Nephron (organoid): ENCODE results near the gene DGCR6L.
"Not testable (repeated sequence)": the region's sequence is repeated elsewhere in the genome, so short reads cannot be mapped to it uniquely, and the experiment has no call there.

Source experiments
- H3K27ac Mint-ChIP-seq, 3 experiments: 2 replicates each; pipeline ENCODE4 v1.8.0; 2020; ENCODE audit warnings: mixed read lengths in 3 of 3, mild to moderate bottlenecking in 2 of 3, moderate library complexity in 1 of 3
- H3K27me3 Mint-ChIP-seq: 2 replicates; pipeline ENCODE4 v1.8.0; 2021; ENCODE audit warnings: low read depth, mild to moderate bottlenecking, moderate library complexity, mixed read lengths
- H3K36me3 Mint-ChIP-seq: 2 replicates; pipeline ENCODE4 v1.8.0; 2020; ENCODE audit warnings: low read depth, mixed read lengths
- H3K4me1 Mint-ChIP-seq: 2 replicates; pipeline ENCODE4 v1.8.0; 2020; ENCODE audit warnings: mixed read lengths
- H3K4me3 Mint-ChIP-seq, 3 experiments: 2 replicates each; pipeline ENCODE4 v1.8.0; 2020; ENCODE audit warnings: mild to moderate bottlenecking in 3 of 3, mixed read lengths in 3 of 3, moderate library complexity in 2 of 3
- H3K9me3 Mint-ChIP-seq: 2 replicates; pipeline ENCODE4 v1.8.0; 2020; ENCODE audit warnings: mixed read lengths
- TF ChIP-seq, protein P1 (sequence below), 3 experiments: fragments of 200-600 bp; sonication (generic); IDR thresholded peaks; one replicate each; pipeline ENCODE4 v1.5.0; 2021; ENCODE audit warnings: antibody characterized with exemption in 3 of 3; ENCODE audit not compliant: unreplicated experiment in 3 of 3

The DGCR6L gene

DNA sequence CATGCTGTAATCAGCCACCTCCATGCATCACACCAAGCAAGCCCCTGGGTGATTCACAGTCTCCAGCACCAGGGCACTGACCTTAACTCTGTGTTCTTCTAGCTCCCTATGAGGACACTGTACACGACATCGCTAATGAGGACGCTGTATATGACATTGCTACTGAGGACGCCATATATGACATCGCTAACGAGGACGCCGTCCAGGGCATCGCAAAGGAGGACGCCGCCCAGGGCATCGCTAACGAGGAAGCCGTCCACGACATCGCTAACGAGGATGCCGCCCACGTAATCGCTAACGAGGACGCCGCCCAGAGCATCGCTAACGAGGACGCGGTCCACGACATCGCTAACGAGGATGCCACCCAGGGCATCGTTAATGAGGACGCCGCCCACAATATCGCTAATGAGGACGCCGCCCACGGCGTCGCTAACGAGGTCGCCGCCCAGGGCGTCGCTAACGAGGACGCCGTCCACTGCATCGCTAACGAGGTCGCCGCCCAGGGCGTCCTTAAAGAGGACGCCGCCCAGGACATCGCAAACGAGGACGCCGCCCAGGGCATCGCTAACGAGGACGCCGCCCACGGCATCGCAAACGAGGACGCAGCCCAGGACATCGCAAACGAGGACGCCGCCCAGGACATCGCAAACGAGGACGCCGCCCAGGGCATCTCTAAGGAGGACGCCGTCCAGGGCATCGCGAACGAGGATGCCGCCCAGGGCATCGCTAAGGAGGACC, 34.5 kb upstream of the DGCR6L start:
- TF ChIP-seq, protein P1, sequence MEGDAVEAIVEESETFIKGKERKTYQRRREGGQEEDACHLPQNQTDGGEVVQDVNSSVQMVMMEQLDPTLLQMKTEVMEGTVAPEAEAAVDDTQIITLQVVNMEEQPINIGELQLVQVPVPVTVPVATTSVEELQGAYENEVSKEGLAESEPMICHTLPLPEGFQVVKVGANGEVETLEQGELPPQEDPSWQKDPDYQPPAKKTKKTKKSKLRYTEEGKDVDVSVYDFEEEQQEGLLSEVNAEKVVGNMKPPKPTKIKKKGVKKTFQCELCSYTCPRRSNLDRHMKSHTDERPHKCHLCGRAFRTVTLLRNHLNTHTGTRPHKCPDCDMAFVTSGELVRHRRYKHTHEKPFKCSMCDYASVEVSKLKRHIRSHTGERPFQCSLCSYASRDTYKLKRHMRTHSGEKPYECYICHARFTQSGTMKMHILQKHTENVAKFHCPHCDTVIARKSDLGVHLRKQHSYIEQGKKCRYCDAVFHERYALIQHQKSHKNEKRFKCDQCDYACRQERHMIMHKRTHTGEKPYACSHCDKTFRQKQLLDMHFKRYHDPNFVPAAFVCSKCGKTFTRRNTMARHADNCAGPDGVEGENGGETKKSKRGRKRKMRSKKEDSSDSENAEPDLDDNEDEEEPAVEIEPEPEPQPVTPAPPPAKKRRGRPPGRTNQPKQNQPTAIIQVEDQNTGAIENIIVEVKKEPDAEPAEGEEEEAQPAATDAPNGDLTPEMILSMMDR (IDR thresholded peaks at IDR 0.05; ENCODE audit: unreplicated experiment in 3 of 3) = no peak
- Mint-ChIP-seq H3K27ac (no peak overlapping the region), H3K27me3 (no peaks in the 10 kb centered on the region), H3K9me3 (peaks cover 3% of the 10 kb centered on the region), H3K4me1 (no peaks in the 10 kb centered on the region), H3K4me3 (no peak overlapping the region), H3K36me3 (no peaks in the 10 kb centered on the region)

DNA sequence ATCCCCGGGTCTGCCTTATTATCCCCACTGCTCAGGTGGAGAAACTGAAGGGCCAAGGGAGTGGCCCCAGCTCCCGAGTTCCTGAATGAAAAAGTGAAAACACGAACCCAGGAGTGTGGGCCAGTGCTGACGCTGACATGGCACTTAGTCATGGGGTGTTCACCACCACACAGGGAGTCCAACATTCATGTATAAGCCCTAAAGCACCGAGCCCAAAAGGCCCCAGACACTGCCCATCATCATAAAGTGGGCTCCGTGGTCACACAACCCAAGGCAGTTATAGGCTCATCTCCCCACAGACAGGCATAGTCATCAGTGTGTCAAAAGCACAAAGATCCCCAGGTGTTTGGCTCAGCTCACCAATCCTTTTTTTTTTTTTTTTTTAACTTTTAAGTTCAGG, 32.7 kb upstream of the DGCR6L start:
- not testable (repeated sequence) for H3K9me3 Mint-ChIP-seq, H3K27me3 Mint-ChIP-seq, H3K27ac Mint-ChIP-seq, H3K4me3 Mint-ChIP-seq, H3K4me1 Mint-ChIP-seq, H3K36me3 Mint-ChIP-seq

DNA sequence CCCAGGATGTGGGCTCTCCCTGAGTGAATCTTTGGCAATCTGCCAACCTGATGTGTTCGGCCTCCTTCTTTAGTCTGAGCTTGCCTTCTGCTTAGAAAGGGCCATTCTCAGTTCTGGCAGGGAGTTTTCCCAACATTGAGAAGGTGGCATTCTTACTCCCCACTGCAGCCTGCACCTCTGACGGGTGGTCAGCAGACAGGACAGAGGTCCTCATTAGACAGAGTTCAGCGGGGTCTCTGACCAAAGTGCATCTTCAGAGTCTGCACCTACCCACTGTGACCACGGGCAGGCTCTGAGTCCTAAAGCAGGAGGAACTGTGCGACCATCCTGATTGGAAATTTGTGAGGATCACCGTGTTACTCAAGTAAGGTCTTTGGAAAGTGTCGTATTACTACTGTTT, 26.7 kb upstream of the DGCR6L start:
- H3K27me3 Mint-ChIP-seq, H3K4me1 Mint-ChIP-seq, H3K27ac Mint-ChIP-seq, H3K9me3 Mint-ChIP-seq, H3K36me3 Mint-ChIP-seq, H3K4me3 Mint-ChIP-seq: not testable (repeated sequence)

DNA sequence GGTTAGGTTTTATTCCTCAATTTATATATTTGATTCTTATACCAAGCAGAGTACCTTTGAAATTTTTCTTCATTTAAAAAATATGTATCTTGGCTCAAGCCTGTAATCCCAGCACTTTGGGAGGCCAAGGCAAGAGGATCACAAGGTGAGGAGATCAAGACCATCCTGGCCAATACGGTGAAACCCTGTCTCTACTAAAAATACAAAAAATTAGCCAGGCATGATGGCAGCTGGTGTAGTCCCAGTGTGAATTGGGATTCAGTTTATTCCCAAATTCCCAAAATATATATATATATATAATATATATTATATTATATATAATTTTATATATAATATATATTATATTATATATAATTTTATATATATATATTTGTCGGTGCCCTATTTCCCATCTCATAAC, 18.4 kb upstream of the DGCR6L start:
- not testable (repeated sequence) for H3K27me3 Mint-ChIP-seq, H3K4me1 Mint-ChIP-seq, H3K9me3 Mint-ChIP-seq, H3K27ac Mint-ChIP-seq, H3K36me3 Mint-ChIP-seq, H3K4me3 Mint-ChIP-seq

DNA sequence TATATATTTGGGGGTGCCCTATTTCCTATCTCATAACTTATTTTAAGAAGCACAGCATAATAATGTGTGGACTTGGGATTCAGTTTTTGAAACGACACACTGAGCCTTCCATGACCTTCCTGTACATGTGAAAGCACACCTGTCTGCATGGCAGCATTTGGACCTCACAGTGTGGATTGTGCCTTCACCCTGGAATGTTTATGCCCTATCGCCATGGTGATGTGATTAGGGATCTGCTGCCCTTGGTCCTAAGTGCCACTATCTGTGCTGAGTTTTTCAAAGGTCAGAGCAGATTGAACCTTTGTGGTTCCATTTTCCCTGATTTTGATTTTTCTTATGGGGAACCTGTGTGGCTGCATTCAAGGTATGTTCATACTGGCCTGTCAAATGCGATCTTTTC, 17.9 kb upstream of the DGCR6L start:
- H3K4me3 Mint-ChIP-seq, H3K27me3 Mint-ChIP-seq: not testable (repeated sequence)

DNA sequence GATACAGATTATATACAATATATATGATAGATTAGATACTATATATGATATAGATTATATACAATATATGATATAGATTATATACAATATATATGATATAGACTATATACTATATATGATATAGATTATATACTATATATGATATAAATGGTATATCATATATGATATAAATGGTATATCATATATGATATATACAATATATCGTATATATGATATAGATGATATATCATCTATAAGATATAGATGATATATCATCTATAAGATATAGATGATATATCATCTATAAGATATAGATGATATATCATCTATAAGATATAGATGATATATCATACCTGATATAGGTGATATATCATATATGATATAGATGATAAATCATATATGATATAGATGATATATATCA, 16.7 kb upstream of the DGCR6L start:
- not testable (repeated sequence) for H3K4me1 Mint-ChIP-seq, H3K36me3 Mint-ChIP-seq, H3K9me3 Mint-ChIP-seq, H3K4me3 Mint-ChIP-seq, H3K27ac Mint-ChIP-seq, H3K27me3 Mint-ChIP-seq

More for the DNA sequence above, 17.9 kb upstream of the DGCR6L start:
- not testable (repeated sequence) for H3K9me3 Mint-ChIP-seq, H3K27ac Mint-ChIP-seq, H3K36me3 Mint-ChIP-seq, H3K4me1 Mint-ChIP-seq

DNA sequence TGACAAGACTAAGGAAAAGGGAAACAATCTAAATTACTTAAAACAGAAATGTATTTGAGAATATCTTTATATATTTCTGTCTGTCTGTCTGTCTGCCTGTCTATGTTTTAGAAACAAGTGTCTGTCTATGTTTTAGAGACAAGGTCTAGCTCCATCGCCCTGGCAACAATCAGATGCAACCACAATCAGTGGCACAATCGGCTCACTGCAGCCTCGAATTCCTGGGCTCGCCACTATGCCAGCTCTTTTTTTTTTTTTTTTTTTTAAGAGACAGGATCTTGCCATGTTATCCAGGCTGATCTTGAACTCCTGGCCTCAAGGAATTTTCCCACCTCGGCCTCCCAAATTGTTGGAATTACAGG, 8.7 kb upstream of the DGCR6L start:
- H3K9me3 Mint-ChIP-seq, H3K27ac Mint-ChIP-seq, H3K4me1 Mint-ChIP-seq, H3K4me3 Mint-ChIP-seq, H3K36me3 Mint-ChIP-seq, H3K27me3 Mint-ChIP-seq: not testable (repeated sequence)

DNA sequence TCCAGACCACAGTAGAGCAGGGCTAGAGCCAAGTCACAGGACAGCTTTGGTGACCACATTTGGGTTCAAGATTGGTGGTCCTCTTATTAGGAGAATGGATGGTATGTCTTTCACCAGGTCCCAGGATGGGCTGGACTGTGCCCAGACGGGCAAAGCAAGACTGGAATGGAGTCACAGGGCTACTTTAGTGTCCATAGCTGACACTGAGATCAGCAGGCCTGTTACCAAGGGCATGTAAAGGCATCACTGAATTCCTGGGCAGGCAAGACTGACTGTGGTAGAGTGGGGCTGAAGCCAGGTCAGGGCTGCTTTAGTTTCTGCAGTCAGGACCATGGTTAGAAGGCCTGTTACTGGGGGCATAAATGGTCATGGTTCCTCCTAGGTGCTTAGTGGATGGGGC, 6.1 kb upstream of the DGCR6L start:
- H3K27me3 Mint-ChIP-seq, H3K27ac Mint-ChIP-seq, H3K4me1 Mint-ChIP-seq, H3K4me3 Mint-ChIP-seq, H3K36me3 Mint-ChIP-seq, H3K9me3 Mint-ChIP-seq: not testable (repeated sequence)

DNA sequence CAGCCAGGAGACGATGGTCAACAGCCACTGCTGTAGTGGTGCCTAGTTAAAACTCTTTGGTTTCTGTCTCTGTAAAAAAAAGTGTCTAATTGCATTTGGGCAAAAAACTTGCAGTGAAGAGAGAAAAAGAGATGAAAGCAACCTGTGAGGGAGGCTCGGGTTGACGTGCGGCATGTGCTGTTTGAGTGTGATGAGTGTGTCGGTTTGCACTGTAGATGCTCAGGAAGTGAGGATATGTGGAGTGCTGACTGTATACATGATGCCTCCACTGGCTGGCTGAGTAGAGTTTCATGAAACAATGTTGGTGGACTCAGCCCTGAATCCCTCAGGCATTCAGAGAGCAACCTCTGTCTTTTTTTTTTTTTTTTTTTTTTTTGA, 4.3 kb upstream of the DGCR6L start:
- Mint-ChIP-seq H3K36me3 (no peaks in the 10 kb centered on the region), H3K4me3 (no peak overlapping the region), H3K27me3 (peaks cover 3% of the 10 kb centered on the region), H3K4me1 (peaks cover 11% of the 10 kb centered on the region), H3K9me3 (no peaks in the 10 kb centered on the region), H3K27ac (no peak overlapping the region)
- TF ChIP-seq, protein P1 (IDR thresholded peaks at IDR 0.05; ENCODE audit: unreplicated experiment in 3 of 3) = no peak

DNA sequence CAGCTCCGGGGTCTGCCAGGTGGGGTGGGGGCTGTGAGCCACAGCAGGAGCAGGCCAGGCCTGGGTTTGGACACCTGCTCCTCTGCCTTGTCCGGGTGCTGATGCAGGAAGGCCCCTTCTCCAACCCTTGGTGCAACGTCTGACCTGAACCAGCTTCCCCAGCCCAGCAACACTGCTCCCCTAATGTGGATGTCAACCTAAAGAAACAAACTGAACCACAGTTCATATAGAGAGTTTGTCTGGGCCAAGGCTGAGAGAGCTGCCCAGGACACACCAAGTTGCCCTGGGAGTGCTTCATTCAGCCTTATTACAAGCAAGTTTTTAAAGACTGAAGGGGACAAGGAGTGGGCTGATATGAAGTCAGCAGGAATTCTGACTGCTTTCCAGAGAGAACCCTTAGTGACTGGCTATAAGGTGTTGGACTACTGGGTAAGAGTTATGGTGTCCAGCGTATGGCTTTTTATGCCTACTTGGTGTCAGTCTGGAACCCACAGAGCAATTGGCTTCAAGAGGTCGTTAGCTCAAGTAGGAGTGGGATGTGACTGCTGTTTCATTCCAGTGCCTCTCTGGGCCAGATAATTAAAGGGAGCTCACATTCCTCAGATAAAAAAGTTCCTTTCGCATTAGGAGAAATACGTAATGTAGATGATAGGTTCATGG, 1.8 kb upstream of the DGCR6L start:
- Mint-ChIP-seq H3K27ac (peak overlapping the region in 2 of 3 experiments; percentile 70 to 76), H3K4me3 (peak overlapping the region; percentile 90 to 94 (median 91)), H3K4me1 (peaks cover 27% of the 10 kb centered on the region)
- not testable (repeated sequence) for H3K27me3 Mint-ChIP-seq, H3K36me3 Mint-ChIP-seq, H3K9me3 Mint-ChIP-seq

DNA sequence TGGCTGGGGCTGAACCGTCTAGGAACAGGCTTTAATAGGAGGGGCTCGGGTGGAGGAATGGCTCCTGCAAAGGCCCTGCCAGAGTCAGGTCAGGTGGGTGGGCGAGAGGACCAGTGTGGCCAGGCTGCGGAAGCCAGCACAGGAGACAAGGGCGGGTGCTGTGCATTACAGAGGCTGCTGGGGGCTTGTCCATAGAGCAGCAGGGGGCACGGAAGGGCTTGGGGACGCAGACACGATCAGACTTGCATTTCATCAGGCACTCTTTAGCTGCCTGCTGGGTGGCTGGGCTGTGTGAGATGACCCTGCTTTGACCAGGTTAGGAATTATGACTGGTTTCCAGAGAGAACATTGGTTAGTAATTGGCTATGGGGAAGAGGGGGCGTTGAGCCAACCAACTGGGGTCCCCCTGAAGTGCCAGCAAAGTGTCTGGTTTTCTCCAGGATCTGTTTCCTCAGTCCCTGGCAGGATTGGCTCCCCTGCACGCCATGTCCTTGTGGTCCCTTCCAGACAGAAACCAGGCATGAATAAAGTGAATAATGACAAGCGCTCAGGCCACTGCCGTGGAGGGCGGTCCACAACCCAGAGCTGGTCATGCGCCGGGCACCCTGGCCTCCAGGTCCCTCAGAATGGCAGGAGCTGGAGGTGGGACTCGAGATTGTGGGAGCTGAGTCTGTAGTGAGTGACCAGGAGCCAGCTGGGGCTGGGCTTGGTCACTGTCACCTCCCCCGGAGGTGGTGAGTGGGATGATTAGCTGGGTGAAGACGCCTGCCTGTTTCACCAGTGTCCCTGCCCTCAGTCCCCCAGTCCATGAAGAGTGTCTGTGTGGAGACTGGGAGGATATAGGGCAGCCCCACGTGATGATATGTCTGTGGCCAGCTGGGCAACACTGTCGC, 1.0 kb upstream of the DGCR6L start:
- peaks cover 27% of the 10 kb centered on the region for H3K4me1 Mint-ChIP-seq

More for the DNA sequence above, 1.0 kb upstream of the DGCR6L start:
- Mint-ChIP-seq H3K4me3 (peak overlapping the region; percentile 90 to 94 (median 91)), H3K27ac (peak overlapping the region; percentile 56 to 78 (median 71))
- not testable (repeated sequence) for H3K36me3 Mint-ChIP-seq, H3K27me3 Mint-ChIP-seq, H3K9me3 Mint-ChIP-seq
